HG02642 (cell line): ENCODE measurements around the gene ADGRB3.
"Not testable (repeated sequence)": the region's sequence is repeated elsewhere in the genome, so short reads cannot be mapped to it uniquely, and the experiment has no call there.

Source experiments
- ATAC-seq: cut with Tn5 transposase; IDR thresholded peaks from one replicate; pipeline ENCODE4 v1.9.1; 2021; ENCODE audit warnings: mild to moderate bottlenecking; ENCODE audit not compliant: unreplicated experiment, poor library complexity

Gene ADGRB3

GRCh38 chr6:68774843-68775242, 139.8 kb downstream of the ADGRB3 start:
- ATAC-seq = no peak

- no peak for ATAC-seq
Measured at GRCh38 chr6:68776354-68776753, 141.3 kb downstream of the ADGRB3 start.

GRCh38 chr6:68777956-68778355, 142.9 kb downstream of the ADGRB3 start:
- ATAC-seq = no peak

- ATAC-seq = no peak
Measured at GRCh38 chr6:68778356-68779020, 143.4 kb downstream of the ADGRB3 start.

GRCh38 chr6:68779366-68779765, 144.3 kb downstream of the ADGRB3 start:
- ATAC-seq = no peak

GRCh38 chr6:68790128-68790527, 155.0 kb downstream of the ADGRB3 start:
- ATAC-seq = not testable (repeated sequence)

- ATAC-seq = not testable (repeated sequence)
Measured at GRCh38 chr6:68814976-68815375, 179.9 kb downstream of the ADGRB3 start.

GRCh38 chr6:68826501-68826900, 191.4 kb downstream of the ADGRB3 start:
- ATAC-seq = no peak

- no peak for ATAC-seq
Measured at GRCh38 chr6:68834551-68834950, 199.5 kb downstream of the ADGRB3 start.

GRCh38 chr6:68838571-68838970, 203.5 kb downstream of the ADGRB3 start:
- no peak for ATAC-seq

- no peak for ATAC-seq
Measured at GRCh38 chr6:68852791-68853190, 217.7 kb downstream of the ADGRB3 start.

GRCh38 chr6:68859233-68859632, 224.2 kb downstream of the ADGRB3 start:
- ATAC-seq = no peak

- ATAC-seq = no peak
Measured at GRCh38 chr6:68868646-68869045, 233.6 kb downstream of the ADGRB3 start.

GRCh38 chr6:68873236-68873635, 238.2 kb downstream of the ADGRB3 start:
- no peak for ATAC-seq

GRCh38 chr6:68874747-68875146, 239.7 kb downstream of the ADGRB3 start:
- ATAC-seq = no peak

GRCh38 chr6:68875403-68875802, 240.3 kb downstream of the ADGRB3 start:
- no peak for ATAC-seq

- peak; percentile 70 for ATAC-seq
Measured at GRCh38 chr6:68876792-68877493, 241.9 kb downstream of the ADGRB3 start.

GRCh38 chr6:68880050-68880813, 245.2 kb downstream of the ADGRB3 start:
- no peak for ATAC-seq

GRCh38 chr6:68883325-68883724, 248.2 kb downstream of the ADGRB3 start:
- not testable (repeated sequence) for ATAC-seq

- no peak for ATAC-seq
Measured at GRCh38 chr6:68891419-68891818, 256.3 kb downstream of the ADGRB3 start.

GRCh38 chr6:68892452-68892851, 257.4 kb downstream of the ADGRB3 start:
- no peak for ATAC-seq
